PC-3 (cell line): Measurements from ENCODE around the gene NUFIP1.

ENCODE experiments used
- EZH2 ChIP-seq: fragments of 300-600 bp; sonication (generic); IDR thresholded peaks from one replicate; pipeline ENCODE4 v1.6.1; 2017; ENCODE audit warnings: antibody characterized with exemption, mild to moderate bottlenecking, low read length; ENCODE audit not compliant: unreplicated experiment
- EZH2phosphoT487 ChIP-seq: fragments of 300-600 bp; sonication (generic); IDR thresholded peaks from 2 replicates; pipeline ENCODE4 v1.6.1; 2018; ENCODE audit warnings: mild to moderate bottlenecking, antibody characterized with exemption, low read length, borderline replicate concordance
- TF ChIP-seq, protein P1 (sequence below): fragments of 300-600 bp; sonication (generic); conservative IDR thresholded peaks from 2 replicates; pipeline ENCODE4 v1.5.1; 2017; ENCODE audit warnings: antibody characterized with exemption, low read depth, mild to moderate bottlenecking, low read length

DNA sequence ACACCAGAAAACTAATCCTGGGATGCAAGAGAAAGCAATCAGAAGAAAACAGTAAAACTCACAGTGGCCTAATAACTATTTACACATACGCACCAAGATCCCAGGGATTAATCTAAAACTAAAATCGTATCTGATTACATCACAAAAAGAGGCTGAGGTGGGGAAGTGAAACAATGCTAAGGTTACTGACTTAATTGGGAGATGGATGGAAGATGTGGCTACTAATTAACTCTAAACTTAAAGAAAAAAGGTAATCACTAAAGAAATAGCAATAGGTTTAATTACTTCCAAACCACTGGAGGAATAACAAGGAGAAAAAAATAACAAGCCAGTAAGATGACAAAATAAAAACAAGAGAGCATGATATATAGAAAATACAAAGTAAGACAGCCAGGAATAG, 50.4 kb downstream of the NUFIP1 start:
- TF ChIP-seq, protein P1, sequence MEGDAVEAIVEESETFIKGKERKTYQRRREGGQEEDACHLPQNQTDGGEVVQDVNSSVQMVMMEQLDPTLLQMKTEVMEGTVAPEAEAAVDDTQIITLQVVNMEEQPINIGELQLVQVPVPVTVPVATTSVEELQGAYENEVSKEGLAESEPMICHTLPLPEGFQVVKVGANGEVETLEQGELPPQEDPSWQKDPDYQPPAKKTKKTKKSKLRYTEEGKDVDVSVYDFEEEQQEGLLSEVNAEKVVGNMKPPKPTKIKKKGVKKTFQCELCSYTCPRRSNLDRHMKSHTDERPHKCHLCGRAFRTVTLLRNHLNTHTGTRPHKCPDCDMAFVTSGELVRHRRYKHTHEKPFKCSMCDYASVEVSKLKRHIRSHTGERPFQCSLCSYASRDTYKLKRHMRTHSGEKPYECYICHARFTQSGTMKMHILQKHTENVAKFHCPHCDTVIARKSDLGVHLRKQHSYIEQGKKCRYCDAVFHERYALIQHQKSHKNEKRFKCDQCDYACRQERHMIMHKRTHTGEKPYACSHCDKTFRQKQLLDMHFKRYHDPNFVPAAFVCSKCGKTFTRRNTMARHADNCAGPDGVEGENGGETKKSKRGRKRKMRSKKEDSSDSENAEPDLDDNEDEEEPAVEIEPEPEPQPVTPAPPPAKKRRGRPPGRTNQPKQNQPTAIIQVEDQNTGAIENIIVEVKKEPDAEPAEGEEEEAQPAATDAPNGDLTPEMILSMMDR = no peak
- TF ChIP-seq EZH2 (no peak), EZH2phosphoT487 (no peak)
